Measurements from ENCODE around the gene KCNQ1. TPM values are rescaled to one million over a fixed set of nuclear protein-coding genes. Genes with fewer than 3 reads are reported as not detected.

The KCNQ1 gene
- total RNA-seq, 1 donor from 2014 or later, result 52.9 TPM

GRCh38 chr11:2498750-2499149 lies 53.9 kb downstream of the KCNQ1 start:
- Histone ChIP-seq H3K4me1 (no peaks in the 10 kb centered on the region), H3K9me3 (no peaks in the 10 kb centered on the region), H3K27me3 (no peaks in the 10 kb centered on the region), H3K36me3 (no peaks in the 10 kb centered on the region), H3K27ac (no peak overlapping the region), H3K4me3 (no peak overlapping the region)
- DNase-seq (no peak), ATAC-seq (no peak)
- TF ChIP-seq CTCF (IDR thresholded peaks at IDR 0.05), result no peak
- intact Hi-C loops (cut with DNase I), result no loop called here

DNA sequence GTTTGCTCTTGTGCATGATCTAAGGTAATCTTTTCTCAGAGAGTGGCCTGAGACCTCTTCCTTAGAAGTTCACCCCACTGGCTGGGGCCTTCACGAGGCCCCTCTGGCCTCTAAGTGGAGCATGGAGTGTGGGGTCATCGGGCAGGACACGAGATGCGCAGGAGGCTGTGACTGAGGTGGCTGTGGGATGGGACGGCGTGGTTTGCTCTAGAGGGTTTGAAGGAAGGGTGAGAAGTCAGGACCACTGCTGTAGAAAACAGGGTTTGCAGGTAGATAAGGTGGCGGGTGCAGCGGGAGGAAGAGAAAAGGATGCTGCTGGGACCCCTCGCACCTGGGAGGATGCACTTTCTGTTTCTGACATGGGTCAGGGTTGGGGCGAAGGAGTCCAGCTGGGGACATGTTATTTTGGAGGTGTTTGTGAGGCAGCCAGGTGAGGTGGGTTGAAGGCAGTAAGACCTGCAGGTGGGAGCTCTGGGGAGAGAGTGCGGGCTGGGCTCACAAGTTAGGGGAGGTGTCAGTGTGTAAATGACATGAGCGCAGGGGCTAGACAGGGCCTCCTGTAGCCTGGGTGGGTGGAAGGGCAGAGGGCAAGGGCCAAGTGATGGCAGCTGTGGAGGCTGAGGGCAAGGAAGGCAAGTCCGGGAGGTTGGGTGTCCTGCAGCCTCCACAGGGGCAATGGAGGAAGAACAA lies 62.5 kb downstream of the KCNQ1 start:
- H3K4me3 ChIP-seq, result no peak overlapping the region
- no peak for TF ChIP-seq CTCF (IDR thresholded peaks at IDR 0.05)
- H3K4me1 ChIP-seq, result peaks cover 17% of the 10 kb centered on the region
- no peaks in the 10 kb centered on the region for H3K9me3 ChIP-seq
- DNase-seq (no peak), ATAC-seq (no peak)
- no peaks in the 10 kb centered on the region for H3K27me3 ChIP-seq
- H3K36me3 ChIP-seq, result no peaks in the 10 kb centered on the region
- no peak overlapping the region for H3K27ac ChIP-seq
- intact Hi-C loops (cut with DNase I), result no loop called here

- DNase-seq (no peak), ATAC-seq (no peak)
- Histone ChIP-seq H3K27me3 (no peaks in the 10 kb centered on the region), H3K4me3 (no peak overlapping the region), H3K4me1 (peaks cover 17% of the 10 kb centered on the region), H3K36me3 (no peaks in the 10 kb centered on the region), H3K9me3 (no peaks in the 10 kb centered on the region), H3K27ac (no peak overlapping the region)
- TF ChIP-seq CTCF (IDR thresholded peaks at IDR 0.05), result no peak
- intact Hi-C loops (cut with DNase I), result no loop called here
These were observed 63.3 kb downstream of the KCNQ1 start for GRCh38 chr11:2507945-2508749.

DNA sequence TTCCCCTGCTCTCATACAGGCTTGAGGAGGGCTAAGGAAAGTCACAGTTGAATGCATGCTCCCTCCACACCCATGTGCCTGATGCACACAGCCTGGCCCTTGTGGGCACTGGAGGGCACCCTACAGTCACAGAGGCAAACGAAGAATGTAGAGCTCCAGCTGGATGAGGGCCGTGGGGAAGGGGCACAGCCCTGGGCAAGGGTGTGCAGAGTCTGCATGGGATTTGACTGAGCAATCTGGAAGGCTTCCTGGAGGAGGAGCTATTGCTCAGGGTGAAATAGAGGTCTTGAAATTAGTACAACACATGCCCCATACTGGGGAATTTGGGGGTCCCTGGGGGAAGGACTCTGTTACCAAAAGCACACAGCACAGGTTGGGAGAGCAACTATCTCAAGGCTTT lies 64.0 kb downstream of the KCNQ1 start:
- TF ChIP-seq CTCF (IDR thresholded peaks at IDR 0.05), result no peak
- Histone ChIP-seq H3K9me3 (no peaks in the 10 kb centered on the region), H3K27ac (no peak overlapping the region), H3K4me3 (no peak overlapping the region), H3K36me3 (no peaks in the 10 kb centered on the region), H3K4me1 (peaks cover 17% of the 10 kb centered on the region), H3K27me3 (no peaks in the 10 kb centered on the region)
- intact Hi-C loops (cut with DNase I), result no loop called here
- ATAC-seq (no peak), DNase-seq (no peak)

DNA sequence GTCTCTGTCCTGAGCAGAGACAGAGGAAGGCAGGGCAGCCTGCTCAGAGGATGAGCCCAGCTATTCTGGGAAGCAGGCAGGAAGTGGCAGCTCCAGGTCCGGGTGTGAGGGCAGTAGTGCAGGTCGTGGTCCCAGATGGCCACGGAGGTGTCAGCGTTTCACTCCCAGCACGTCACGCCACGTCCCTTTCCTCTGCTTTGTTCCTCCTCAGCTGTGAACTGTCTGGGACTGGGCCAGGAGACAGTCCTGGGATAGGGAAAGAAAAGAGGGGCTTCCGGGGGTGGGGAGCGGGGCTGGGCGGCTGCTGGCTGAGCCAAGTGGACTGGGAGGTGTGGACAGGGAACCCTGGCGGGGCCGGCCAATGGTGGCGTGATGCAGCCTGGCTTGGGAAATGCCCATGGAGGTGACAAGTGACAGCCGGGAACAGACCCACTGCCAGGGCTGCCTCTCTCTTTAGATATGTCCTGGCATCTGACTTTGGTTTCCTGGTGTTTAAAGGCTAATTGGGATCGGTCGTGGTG lies 64.7 kb downstream of the KCNQ1 start:
- H3K9me3 ChIP-seq, result no peaks in the 10 kb centered on the region
- no peak for TF ChIP-seq CTCF (IDR thresholded peaks at IDR 0.05)
- no peaks in the 10 kb centered on the region for H3K27me3 ChIP-seq
- H3K27ac ChIP-seq, result no peak overlapping the region
- no peak overlapping the region for H3K4me3 ChIP-seq
- DNase-seq, result peak; percentile 64
- H3K4me1 ChIP-seq, result peaks cover 17% of the 10 kb centered on the region
- H3K36me3 ChIP-seq, result no peaks in the 10 kb centered on the region
- intact Hi-C loops (cut with DNase I), result no loop called here
- ATAC-seq, result peak; percentile 17

All from upper lobe of right lung (tissue), 1 donor.